OCI-LY7 (cell line): ENCODE results near the gene GALNT6.

Experiments used
- CTCF ChIP-seq: fragments of 200-600 bp; sonication (generic); conservative IDR thresholded peaks from 2 replicates; pipeline ENCODE4 v1.5.1; 2014; ENCODE audit warnings: mild to moderate bottlenecking, antibody characterized with exemption, low read length, moderate library complexity, mixed read lengths
- EZH2phosphoT487 ChIP-seq: fragments of 200-600 bp; sonication (generic); IDR thresholded peaks from 2 replicates; pipeline ENCODE4 v1.6.1; 2018; ENCODE audit warnings: low read depth, borderline replicate concordance, mild to moderate bottlenecking, mixed run types, antibody characterized with exemption, low read length, moderate library complexity, mixed read lengths

- no peak; the same call in 1 of the 2 replicates for TF ChIP-seq CTCF
- no peak for TF ChIP-seq EZH2phosphoT487
Measured at GRCh38 chr12:51377099-51377984, 13.9 kb downstream of the GALNT6 start.
